GM10266 (cell line): ENCODE measurements around the gene PTPRJ.

Experiments used
- DNase-seq: peaks from one replicate; pipeline ENCODE4 v3.0.0; 2012; ENCODE audit errors: extremely low spot score
- TF ChIP-seq, protein P1 (sequence below): IDR thresholded peaks from 2 replicates; pipeline ENCODE4 v1.5.1; 2012; ENCODE audit warnings: mild to moderate bottlenecking, low read depth; ENCODE audit not compliant: control insufficient read depth, insufficient read depth; ENCODE audit errors: missing control alignments

The PTPRJ gene

DNA sequence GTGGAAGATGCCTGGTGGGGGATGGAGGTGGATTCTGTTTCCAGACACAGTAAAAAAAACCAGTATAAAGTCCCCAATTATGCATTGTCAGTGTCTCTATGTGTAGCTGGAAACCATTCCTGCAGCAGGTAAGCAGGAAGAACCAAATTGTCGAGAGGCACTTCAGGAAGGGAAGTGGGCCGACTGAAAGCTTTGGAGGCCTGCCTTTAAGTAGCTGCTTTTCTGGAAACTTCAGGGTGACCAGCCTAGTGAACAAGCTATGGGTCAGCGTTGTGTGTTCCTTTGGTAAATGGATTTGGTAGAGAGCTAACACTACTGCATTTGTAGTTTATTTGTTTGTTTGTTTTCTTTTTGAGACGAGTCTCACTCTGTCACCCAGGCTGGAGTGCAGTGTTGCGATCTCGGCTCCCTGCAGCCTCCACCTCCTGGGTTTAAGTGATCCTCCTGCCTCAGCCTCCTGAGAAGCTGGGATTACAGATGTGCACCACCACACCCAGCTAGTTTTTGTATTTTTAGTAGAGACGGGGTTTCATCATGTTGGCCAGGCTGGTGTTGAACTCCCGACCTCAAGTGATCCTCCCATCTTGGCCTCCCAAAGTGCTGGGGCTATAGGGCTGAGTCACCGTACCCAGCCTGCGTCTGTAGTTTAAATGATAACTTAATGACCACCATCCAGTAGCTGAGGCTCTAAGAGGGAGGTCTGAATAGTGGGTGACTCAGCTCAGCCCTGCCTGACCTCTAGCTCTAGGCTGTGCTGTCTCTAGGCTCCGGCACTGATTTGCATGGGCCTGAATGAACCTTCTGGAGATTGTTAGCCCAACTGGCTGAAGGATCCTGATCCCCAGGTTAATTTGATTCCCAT, 12.8 kb downstream of the PTPRJ start:
- DNase-seq, result no peak

DNA sequence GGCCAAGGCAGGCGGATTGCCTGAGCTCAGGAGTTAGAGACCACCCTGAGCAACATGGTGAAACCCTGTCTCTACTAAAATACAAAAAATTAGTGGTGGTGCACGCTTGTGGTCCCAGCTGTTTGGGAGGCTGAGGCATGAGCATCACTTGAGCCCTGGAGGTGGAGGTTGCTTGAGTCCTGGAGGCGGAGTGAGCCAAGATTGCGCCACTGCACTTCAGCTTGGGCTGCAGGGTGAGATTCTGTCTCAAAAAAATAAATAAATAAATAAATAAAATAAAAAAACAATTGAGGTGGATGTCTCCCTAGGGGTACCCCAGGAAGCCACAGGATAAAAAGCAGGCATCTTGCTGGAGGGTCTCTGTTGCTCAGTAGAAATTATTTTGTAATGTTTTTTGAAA, 14.1 kb downstream of the PTPRJ start:
- TF ChIP-seq, protein P1, sequence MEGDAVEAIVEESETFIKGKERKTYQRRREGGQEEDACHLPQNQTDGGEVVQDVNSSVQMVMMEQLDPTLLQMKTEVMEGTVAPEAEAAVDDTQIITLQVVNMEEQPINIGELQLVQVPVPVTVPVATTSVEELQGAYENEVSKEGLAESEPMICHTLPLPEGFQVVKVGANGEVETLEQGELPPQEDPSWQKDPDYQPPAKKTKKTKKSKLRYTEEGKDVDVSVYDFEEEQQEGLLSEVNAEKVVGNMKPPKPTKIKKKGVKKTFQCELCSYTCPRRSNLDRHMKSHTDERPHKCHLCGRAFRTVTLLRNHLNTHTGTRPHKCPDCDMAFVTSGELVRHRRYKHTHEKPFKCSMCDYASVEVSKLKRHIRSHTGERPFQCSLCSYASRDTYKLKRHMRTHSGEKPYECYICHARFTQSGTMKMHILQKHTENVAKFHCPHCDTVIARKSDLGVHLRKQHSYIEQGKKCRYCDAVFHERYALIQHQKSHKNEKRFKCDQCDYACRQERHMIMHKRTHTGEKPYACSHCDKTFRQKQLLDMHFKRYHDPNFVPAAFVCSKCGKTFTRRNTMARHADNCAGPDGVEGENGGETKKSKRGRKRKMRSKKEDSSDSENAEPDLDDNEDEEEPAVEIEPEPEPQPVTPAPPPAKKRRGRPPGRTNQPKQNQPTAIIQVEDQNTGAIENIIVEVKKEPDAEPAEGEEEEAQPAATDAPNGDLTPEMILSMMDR, result no peak
- DNase-seq, result no peak

More for the DNA sequence above, 12.8 kb downstream of the PTPRJ start:
- TF ChIP-seq, protein P1, result no peak

DNA sequence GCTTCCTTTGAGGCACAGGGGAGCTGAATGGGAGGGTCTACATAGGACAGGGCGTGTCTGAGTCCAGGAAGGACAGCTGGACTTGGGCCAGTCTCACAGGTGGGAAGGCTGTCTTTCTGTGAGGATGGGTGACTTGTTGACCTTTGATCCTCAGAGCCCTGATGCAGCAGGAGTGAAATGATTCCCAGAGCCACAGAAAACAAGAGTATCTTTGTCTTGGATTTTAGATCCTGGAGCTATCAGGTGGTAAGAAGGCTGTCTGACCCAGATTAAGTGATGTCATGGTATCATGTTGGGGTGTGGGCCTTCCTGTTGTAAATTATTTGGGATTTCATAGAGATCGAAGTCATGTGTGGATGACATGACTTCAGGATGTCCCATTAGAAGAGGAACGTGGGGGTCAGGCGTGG, 15.0 kb downstream of the PTPRJ start:
- DNase-seq, result no peak
- TF ChIP-seq, protein P1, result no peak

DNA sequence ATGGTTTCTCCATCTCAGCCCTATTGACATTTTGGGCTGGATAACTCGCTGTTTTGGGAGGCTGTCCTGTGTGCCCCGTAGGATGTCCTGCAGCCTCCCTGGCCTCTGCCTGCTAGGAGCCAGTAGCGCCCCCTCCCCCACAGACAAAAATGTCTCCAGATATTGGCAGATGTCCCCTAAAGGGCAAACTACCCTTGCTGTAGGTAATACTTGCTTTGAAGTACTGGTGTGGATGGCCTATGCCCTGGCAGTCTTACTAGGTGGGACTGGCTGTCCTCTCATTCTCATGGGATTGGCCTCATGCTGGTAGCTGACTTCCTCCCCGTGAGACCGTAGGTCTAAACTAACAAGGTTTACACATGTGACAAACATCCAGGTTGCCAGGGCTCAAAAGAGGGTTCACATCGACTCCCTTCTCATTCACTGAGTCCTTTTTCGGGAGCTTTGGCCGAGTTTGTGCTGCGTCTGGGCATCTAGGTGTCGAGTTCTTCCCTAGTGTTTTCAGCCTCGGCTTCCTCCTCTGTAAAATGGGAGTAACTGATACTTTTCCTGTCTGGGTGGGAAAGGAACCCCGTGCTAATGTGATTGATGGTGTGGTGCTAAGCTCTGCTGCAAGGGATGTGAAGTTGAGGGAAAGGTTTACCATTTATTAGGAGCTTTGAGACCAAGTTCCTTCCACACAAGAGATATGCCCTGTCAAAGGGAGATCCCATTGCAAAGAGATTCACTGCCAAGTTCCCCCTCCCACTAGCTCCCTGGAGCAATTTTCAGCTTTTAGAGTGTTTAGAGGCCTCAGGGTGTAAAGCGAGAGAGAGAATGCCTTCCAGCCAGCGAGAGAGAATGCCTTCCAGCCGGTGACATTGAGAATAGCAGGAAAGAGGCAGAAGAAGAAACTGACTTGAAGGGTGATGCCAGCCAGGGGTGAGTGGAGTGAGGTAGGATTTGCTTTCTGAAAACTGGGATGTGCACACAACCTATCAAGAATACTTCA, 17.0 kb downstream of the PTPRJ start:
- no peak for DNase-seq
- TF ChIP-seq, protein P1, result no peak

DNA sequence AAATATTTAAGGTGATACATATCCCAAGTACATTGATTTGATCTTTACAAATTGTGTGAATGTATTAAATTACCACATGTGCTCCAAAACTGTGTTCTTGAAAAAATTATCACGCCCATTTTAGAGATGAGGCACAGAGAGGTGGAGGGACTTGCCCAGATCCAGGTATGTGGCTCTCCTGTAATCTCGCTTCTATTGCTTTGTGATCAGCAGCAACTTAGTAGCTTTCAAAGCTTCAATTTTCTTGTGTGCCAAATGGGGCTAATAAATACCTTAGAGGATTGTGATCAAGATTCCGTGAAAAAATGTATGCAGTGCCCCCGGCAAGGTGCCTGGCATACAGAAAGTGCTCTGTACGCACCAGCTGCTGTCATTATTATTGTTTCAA, 18.0 kb downstream of the PTPRJ start:
- TF ChIP-seq, protein P1, result no peak

DNA sequence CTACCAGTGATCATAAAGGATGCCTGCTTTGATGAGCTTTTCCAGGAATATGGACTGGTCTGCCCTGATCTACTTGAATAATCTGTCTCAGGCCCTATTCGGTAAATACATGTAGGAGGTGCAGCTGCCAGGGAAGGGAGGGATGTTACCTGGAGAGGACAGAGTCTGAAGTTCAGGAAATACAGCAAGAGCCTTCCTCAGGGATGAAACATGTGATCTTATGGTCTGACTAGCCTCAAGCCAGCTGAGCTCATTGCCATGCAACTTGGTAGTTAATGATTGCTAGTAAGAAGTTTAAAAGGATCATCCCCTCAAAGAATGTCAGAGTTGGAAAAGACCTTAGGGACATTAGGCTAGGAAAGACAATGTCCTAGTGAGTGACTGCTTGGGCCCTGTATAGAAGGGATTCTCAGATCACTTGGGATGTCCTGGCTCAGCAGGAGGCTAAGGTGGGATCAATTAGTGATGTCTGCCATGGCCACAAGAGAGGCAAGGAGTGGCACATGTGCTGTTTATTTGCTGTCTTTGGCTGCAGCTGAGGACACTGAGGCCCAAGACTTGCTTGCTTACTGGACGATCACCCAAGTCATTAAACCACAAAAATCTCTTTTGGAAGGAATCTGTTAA, 18.5 kb downstream of the PTPRJ start:
- DNase-seq, result no peak
- TF ChIP-seq, protein P1, result no peak

More for the DNA sequence above, 18.0 kb downstream of the PTPRJ start:
- no peak for DNase-seq
